Umbilical cord (tissue), 2 donors: ENCODE results near the gene GPC6. TPM values are rescaled to one million over a fixed set of nuclear protein-coding genes. Genes with fewer than 3 reads are reported as not detected.

ENCODE experiments used
- DNase-seq: peaks from one replicate; pipeline ENCODE4 v3.0.0-alpha.2; 2015; ENCODE audit warnings: low spot score
- total RNA-seq: library from RNA; depleted of rRNA; stranded (reverse); fragments of >200 nt; gene quantifications from one replicate; pipeline ENCODE4 v1.2.3, GENCODE V29; 2014; ENCODE audit warnings: low replicate concordance; ENCODE audit not compliant: insufficient read depth

GPC6 gene
- total RNA-seq, 1 donor from 2014 or later: 37.6 TPM

- no peak for DNase-seq
Observed at GRCh38 chr13:94160875-94161274, 934.3 kb downstream of the GPC6 start.

GRCh38 chr13:94162289-94162688 lies 935.7 kb downstream of the GPC6 start:
- no peak for DNase-seq

GRCh38 chr13:94163535-94163934 lies 936.9 kb downstream of the GPC6 start:
- DNase-seq: no peak

- no peak for DNase-seq
Observed at GRCh38 chr13:94168783-94169453, 942.3 kb downstream of the GPC6 start.

- DNase-seq: no peak
Observed at GRCh38 chr13:94169454-94170144, 943.0 kb downstream of the GPC6 start.

DNA sequence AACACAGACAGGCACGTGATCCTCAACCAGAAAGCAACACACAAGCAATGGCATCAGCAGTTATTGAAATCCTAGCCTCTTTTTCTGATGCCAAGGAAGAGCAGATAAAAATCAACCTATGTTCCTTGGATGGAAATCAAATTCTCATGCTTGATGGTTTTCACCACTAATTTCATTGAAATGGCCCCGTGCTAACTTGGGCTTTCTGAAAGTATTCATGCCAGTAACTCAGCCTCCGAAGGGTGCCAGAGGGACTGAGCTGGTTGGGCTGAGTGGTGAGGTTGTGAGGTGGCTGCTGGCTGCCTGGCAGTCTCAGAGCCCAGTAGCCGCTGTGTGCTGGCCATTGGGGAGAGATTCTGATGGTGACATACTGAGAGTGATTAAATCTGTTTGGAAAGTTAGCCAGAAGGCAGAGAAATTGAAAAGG lies 943.6 kb downstream of the GPC6 start:
- DNase-seq: no peak

- no peak for DNase-seq
Observed at GRCh38 chr13:94172416-94172815, 945.8 kb downstream of the GPC6 start.

DNA sequence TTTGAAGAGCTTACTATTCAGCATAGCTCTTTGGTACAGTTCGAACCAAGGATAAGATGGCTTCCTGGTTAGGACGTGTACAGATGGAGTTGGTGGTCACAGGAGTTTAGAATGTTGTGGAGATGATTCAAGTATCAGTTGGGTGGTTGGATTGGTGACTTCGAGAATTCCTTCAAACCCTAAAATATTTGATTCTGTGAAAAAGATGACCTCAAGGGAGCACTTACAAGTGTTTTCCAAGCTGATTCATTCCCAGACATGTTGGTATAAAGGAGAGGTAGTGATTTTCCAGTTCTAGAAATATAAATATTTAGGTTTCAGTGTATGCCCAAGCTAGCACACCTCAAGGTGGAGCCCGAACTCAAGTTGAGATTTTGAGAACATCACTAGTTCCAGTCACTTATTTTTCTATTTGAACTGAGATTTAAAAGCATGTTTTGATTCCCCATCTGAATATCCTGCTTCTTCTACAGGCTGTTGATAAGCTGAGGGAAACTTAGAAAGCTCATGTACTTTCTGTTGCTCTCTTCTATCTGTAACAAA lies 946.8 kb downstream of the GPC6 start:
- DNase-seq: no peak

DNA sequence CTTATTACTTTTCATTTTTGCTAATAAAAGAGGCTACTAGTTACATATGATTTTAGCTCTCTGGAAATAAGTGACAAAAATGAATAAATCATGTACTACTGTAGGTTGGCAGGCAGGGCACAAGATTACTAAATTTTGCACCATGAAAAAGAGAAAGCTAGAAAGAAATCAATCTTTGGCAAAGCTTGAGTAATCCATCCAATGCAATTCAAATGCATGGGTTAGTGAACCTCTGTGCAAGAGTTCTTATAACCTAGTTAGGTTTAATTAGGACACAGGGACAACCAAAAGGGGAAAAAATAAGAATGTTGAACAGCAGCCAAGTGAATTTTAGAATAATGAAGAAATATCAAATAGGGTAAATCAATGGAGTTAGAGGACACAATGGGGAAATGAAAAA lies 947.4 kb downstream of the GPC6 start:
- DNase-seq: no peak

- DNase-seq: no peak
Observed at GRCh38 chr13:94175076-94175475, 948.5 kb downstream of the GPC6 start.

GRCh38 chr13:94176561-94176960 lies 950.0 kb downstream of the GPC6 start:
- DNase-seq: peak; percentile 56

GRCh38 chr13:94177041-94177440 lies 950.4 kb downstream of the GPC6 start:
- DNase-seq: no peak

DNA sequence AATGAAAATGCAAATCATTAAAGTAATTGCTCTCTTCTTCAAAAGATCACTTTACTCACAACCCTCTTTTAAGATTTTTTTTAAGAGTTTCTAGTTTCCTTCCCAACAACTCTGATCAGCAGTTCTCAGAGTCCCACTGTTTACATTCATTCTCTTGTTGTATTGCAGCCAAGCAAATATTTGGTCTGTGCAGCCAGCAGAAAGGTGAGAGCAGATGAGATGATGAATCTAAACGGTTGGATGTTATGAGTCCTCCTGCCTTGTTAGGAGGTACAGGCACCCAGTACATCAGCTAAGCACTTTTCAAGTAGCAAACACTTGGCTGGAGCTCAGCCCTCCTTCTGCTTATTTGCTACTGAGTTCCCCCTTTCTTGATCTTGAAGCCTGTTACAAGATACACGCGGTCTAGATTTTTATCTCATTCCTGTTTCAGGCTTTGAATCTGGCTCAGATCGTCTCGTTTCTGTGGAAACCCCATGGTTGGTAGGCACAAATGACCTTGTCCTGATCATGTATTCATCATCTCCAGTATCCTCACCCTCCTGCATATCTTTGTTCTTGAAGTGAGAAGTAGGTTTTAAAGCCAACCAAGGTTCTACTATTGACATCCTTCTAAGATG lies 952.1 kb downstream of the GPC6 start:
- no peak for DNase-seq

DNA sequence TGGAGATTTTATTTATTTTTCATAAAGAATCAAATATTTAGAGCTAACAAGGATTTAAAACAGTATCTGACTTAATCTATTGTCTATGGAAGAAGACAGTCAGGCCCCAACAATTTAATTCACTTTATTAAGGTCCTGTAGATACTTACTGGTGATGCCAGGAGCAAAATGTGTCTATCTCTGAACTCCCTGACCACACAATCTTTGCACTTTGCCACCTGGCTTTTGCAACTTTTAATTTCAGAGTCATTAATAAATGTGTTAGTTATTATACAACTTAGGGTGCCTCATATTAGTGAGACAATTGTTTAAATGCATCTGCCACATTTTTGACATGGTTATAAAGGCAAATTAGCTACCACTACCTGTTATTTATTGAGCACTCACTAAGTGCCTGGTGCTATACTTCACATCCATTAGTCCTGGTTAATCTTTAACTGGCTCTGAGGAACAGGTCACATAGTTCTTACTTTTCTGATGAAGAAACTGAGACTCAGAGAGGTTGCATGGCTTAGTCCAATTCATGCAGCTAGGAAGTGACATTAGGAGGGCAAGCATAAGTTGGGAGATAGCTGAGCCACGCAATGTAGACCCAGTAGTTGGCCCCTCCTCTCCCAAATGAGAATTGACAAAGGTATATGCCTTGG lies 955.0 kb downstream of the GPC6 start:
- DNase-seq: no peak

- no peak for DNase-seq
Observed at GRCh38 chr13:94182185-94182761, 955.7 kb downstream of the GPC6 start.

- DNase-seq: no peak
Observed at GRCh38 chr13:94186470-94186869, 959.9 kb downstream of the GPC6 start.

DNA sequence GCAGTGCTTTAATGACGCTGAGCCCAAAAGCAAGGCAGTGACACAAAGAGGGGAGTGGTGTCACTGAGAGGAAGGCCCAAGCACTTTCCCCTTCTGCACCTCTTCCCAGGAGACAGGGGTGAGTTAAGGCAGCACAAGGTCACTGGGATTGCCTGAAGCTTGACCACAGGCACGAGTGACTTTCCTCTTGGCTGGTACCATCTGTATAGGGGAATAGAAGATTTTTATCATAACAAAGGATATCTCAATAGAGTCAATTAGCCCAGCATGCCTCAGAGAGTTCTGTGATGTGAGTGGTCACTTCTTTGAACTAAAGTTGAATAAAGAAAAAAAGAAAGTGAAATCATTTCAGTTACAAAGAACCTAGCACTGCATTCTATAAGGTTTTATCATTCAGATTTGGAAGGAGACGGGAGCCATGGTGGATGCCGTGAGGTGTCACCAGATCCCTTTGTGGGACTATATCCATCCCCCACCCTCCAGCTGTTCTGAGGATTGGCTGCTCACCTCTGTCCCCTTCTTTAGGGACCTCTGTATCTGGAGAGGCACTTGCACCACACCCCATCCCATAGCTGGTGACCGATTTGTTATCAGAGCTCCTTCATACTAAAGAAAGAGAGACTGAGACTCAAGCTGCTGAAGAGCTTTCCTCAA lies 961.7 kb downstream of the GPC6 start:
- no peak for DNase-seq

GRCh38 chr13:94192431-94192975 lies 965.9 kb downstream of the GPC6 start:
- DNase-seq: no peak

DNA sequence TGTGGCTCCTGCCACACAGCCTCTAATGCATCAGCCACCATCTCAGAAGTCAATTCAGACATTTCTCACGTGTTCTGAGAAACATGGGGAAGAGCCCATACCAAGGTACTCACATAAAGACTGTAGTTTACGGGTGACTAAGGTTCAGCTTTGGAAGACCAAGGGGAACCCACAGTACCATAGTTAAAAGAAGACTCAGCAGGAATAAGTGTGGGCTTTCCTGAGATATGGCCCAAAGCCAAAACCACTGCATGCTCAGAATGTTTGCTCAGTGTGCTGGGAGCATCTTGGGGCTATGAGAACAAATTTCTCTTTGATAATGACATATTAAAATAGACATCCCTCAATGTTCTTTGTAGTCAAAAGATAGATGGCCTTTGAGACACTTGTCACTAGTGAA lies 969.1 kb downstream of the GPC6 start:
- DNase-seq: peak; percentile 42

GRCh38 chr13:94196413-94196812 lies 969.8 kb downstream of the GPC6 start:
- peak; percentile 64 for DNase-seq

- DNase-seq: no peak
Observed at GRCh38 chr13:94198681-94199080, 972.1 kb downstream of the GPC6 start.
